ENCODE measurements around the gene DMRTA2.
A peak's percentile ranks its signal among the peaks of the same experiment; 100 is the strongest.
"Not testable (repeated sequence)": the region's sequence is repeated elsewhere in the genome, so short reads cannot be mapped to it uniquely, and the experiment has no call there.

Gene DMRTA2

DNA sequence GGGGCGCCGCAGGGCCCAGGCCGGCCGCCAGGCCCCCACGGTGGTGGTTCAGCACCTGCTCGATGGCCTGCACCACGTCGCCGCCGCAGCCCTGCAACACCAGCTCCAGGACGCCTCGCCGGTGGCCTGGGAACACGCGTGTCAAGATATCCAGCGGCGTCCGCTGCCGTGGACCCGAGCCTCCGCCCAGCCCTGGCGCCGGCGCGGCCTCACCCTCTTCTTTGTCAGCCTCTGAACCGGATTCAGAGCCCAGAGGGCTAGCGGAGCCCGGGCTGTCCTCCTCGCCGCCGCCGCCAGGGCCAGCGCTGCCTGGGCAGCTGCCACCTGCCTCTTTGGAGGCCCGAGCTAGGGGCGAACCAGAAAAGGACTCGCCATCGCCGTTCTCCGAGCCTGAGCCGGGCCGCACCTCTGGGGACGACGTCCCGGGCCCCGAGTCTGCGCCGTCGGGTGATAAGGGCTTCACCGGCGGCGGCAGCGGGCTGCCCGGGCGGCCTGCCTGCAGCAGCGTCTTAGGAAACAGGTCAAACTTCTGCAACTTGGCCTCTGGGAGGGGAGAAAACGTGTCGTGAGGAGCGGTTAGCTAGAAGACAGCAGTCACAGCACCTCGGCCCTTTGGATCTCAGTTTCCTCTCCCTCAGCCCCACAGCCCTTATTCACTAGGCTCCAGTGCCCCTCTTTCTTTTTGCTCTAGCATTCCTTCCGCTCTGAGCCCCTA, 3.9 kb downstream of the DMRTA2 start:
- peaks cover 17% of the 10 kb centered on the region for H3K36me3 Mint-ChIP-seq
- H3K27me3 Mint-ChIP-seq: peaks cover 98% of the 10 kb centered on the region
- CTCF ChIA-PET: no interaction called here
- peak overlapping the region; percentile 56 for H3K27ac Mint-ChIP-seq
- no peaks in the 10 kb centered on the region for H3K9me3 Mint-ChIP-seq
- peaks cover 37% of the 10 kb centered on the region for H3K4me1 Mint-ChIP-seq
- peak overlapping the region; percentile 19 for H3K4me3 Mint-ChIP-seq
- DNase-seq: no peak

DNA sequence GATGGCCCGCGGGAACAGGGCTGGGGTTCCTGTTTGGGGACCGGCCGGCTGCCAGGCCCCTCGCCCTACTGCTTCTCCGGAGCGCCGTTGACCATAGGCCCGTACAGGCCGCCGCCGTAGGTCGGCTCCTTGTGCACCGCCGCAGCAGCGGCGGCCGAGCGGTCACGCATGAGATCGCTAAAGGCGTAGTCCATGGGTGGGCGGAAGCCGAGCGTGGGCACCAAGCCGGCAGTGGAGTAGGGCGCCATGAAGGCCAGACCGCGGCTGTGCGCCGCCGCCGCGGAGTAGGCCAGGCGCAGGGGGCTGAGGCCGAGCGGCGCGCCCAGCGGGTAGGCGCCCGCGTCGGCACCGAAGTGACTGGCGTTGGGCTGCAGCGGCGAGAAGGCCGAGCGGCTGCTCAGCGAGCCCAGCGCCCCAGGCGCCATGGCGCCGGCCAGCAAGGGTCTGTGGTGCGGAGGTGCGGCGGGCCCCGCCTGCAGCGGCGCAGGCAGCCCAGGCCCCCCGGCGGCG, 4.6 kb downstream of the DMRTA2 start:
- peak overlapping the region; percentile 10 for H3K4me3 Mint-ChIP-seq
- no peak for DNase-seq
- no peak overlapping the region for H3K27ac Mint-ChIP-seq
- no peaks in the 10 kb centered on the region for H3K9me3 Mint-ChIP-seq
- H3K36me3 Mint-ChIP-seq: peaks cover 15% of the 10 kb centered on the region
- peaks cover 98% of the 10 kb centered on the region for H3K27me3 Mint-ChIP-seq
- CTCF ChIA-PET: no interaction called here
- peaks cover 31% of the 10 kb centered on the region for H3K4me1 Mint-ChIP-seq

DNA sequence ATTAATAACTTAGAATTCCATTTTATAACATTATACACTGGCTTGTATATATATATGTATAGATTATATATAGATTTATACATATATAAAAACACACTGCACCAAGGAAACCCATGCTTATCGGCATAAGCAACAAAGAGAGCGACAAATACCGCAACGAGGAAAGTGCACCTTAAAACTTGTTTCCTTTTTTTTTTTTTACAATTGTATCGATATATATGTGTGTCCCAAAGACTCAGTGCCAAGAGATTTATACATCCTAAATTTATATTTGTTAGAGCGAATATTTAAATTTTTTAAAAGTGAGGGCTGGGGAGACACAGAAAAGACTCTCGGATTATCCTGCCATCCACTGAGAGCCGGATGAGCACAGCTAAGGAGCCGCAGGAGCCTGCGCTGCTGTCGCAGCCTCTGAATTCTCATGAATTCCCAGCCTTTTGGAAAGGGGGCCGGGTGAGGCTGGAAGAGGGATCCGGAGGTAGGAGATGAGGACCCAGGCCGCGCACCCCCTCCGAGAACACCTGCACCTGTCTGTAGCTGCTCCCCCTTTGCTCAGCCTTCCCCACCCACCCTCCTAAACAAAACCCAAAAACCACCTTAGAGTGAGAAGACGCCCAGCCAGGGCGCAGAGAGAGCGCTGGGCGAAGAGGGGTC, 5.2 kb downstream of the DMRTA2 start:
- CTCF ChIA-PET: no interaction called here
- peaks cover 98% of the 10 kb centered on the region for H3K27me3 Mint-ChIP-seq
- DNase-seq: no peak
- peak overlapping the region; percentile 49 for H3K27ac Mint-ChIP-seq
- no peaks in the 10 kb centered on the region for H3K9me3 Mint-ChIP-seq
- H3K4me1 Mint-ChIP-seq: peaks cover 26% of the 10 kb centered on the region
- peak overlapping the region; percentile 10 for H3K4me3 Mint-ChIP-seq
- peaks cover 15% of the 10 kb centered on the region for H3K36me3 Mint-ChIP-seq

DNA sequence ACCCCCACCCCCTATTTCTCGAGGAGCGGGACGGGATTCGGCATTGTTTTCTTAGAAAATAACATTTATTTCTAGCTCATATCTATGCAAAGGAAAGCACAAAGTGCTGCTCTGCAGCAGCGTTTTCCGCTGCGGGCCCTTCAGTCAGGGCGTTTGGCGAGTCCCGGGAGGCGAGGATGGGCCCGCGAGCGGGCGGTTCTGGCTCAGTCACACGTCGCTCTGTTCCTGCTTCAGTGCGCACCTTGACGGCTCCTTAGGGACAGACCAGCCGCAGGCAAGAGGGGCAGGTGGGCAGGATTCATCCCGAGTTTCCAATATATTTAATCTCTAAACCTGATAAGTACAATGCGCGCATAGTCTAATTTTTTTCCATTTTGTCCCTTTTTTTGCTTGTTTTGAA, 5.7 kb downstream of the DMRTA2 start:
- H3K36me3 Mint-ChIP-seq: peaks cover 11% of the 10 kb centered on the region
- peaks cover 98% of the 10 kb centered on the region for H3K27me3 Mint-ChIP-seq
- no peak overlapping the region for H3K4me3 Mint-ChIP-seq
- H3K9me3 Mint-ChIP-seq: no peaks in the 10 kb centered on the region
- no peak for DNase-seq
- CTCF ChIA-PET: no interaction called here
- H3K4me1 Mint-ChIP-seq: peaks cover 21% of the 10 kb centered on the region
- H3K27ac Mint-ChIP-seq: peak overlapping the region; percentile 47

DNA sequence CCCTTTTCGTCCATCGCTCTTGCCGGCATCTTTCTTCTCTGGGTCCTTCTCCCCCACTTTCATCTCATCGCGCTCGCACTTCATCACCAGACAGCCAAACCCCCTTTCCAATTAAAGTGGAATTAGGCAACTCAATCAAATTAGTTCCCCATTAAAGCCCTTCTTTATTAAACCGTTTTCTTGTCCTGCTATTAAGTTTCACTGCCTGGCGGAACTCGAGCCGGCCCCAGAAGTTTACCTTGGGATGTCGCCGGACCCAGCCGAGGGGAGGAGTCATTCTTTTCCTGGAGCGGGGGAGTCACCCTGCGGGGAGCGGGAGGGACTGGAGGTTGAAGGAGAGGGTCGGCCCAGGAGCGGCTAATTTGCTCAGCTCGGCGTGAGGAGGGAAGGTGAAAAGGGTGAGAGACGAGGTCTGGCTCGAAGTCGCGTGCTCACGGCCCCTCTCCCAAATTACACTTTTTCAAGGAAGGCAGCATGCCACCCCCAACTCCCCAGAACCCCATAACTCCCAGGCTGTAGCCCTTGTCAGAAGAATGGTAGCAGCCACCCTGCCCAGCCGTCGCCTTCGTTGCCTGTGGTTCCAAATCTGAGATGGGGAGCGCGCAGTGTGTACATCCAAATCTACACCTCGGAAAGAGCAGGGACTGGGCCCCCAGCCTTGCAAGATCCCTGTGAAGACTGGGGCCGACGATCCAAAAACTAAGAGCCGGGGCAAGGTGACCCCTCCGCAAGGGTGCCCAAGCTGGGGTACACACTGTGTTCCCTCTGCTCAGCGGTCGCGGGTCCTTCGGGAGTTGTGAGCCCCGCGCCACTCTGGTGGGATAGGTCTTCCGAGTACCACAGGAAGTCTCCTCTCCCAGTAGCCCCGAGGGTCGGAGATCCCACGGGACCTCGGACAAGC, 6.4 kb downstream of the DMRTA2 start:
- peak overlapping the region; percentile 26 for H3K4me3 Mint-ChIP-seq
- DNase-seq: no peak
- H3K9me3 Mint-ChIP-seq: no peaks in the 10 kb centered on the region
- H3K27ac Mint-ChIP-seq: peak overlapping the region; percentile 81
- peaks cover 95% of the 10 kb centered on the region for H3K27me3 Mint-ChIP-seq
- H3K4me1 Mint-ChIP-seq: peaks cover 18% of the 10 kb centered on the region
- H3K36me3 Mint-ChIP-seq: peaks cover 10% of the 10 kb centered on the region
- CTCF ChIA-PET: no interaction called here

DNA sequence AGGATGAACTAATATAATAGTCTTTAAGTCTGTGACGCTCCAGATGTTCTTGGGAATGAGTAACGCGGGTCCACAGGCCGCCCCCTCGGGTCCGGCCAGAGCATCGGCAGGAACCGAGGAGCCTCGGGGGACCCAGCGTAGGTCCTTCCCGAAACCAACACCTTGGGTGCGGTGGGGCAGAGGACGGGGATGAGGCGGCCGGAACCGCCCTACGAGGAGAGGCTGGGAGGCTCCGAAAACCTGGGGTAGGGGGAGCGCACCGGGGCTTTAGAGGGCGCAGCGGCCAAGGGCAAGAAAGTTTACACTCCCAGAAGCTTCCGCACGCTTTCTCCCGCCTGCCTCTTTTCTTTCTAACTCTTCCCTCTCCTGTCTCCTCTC, 7.1 kb downstream of the DMRTA2 start:
- no peaks in the 10 kb centered on the region for H3K9me3 Mint-ChIP-seq
- H3K36me3 Mint-ChIP-seq: peaks cover 8% of the 10 kb centered on the region
- peak overlapping the region; percentile 42 for H3K27ac Mint-ChIP-seq
- H3K4me1 Mint-ChIP-seq: peaks cover 15% of the 10 kb centered on the region
- CTCF ChIA-PET: no interaction called here
- H3K4me3 Mint-ChIP-seq: no peak overlapping the region
- no peak for DNase-seq
- H3K27me3 Mint-ChIP-seq: peaks cover 88% of the 10 kb centered on the region

DNA sequence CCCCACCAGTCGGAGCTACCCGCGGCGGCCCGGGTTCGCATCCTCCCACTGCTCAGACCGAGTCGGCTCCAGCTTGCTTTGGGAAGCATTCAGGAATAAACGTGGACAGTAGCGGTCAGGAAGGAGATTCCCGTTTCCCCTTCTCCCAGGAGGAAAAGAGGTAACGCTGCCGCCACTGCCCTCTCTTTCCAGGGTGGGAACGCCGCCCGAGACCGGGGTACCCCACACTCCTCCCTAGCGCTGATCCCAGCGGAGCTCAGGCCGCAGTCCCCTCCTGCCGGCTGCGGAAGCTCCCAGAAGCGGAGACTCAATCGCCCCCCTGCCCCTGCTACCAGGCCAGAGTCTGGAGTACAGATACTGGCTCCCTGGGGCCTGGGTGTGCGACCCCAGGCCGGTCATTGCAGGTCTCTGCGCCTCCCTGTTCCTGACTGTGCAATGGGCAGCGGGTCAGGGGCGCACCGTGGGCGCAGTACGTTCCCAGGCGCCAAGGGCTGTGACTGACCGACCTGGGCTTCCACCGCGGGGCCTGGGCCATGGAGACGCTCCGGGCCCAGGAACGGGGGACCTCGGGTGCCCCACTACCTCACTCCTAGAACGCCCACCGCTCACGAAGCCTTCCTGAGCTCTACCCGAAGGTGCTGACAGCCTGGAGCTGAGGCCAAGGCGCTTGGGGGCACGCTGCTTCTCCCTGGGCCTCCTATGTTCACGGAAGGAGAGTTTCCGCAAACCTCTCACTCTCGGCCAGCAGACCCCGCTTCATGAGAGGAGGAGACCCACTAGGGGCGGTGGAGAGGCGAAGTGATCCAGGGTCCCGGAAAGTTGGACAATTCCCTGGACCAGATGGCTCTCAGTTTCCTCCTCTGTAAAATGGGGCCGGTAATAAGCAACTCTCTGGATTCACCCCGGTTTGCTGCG, 7.8 kb downstream of the DMRTA2 start:
- DNase-seq: no peak
- Mint-ChIP-seq H3K27ac (peak overlapping the region; percentile 42), H3K9me3 (no peaks in the 10 kb centered on the region), H3K4me3 (no peak overlapping the region), H3K27me3 (peaks cover 82% of the 10 kb centered on the region), H3K36me3 (peaks cover 7% of the 10 kb centered on the region), H3K4me1 (peaks cover 15% of the 10 kb centered on the region)
- CTCF ChIA-PET: no interaction called here

DNA sequence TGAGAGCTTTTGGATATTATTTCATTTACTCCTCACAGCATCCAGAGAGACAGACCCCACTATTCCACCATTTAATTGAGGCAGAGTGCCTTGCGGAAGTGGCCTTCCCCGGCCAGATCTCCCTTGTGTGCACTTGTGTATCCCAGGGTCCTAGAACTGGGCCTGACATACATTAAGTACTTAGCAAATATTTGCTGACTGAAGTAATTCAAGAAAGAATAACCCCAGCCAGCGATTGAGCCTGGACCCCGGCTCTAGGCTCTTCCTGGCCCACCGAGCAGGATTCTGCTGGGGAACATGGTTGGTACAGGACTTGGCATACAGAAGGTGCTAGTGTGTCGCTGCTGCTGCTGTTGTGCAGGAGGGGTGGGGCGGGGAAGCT, 8.4 kb downstream of the DMRTA2 start:
- peaks cover 8% of the 10 kb centered on the region for H3K4me1 Mint-ChIP-seq
- peaks cover 2% of the 10 kb centered on the region for H3K36me3 Mint-ChIP-seq
- no peak for DNase-seq
- H3K27me3 Mint-ChIP-seq: peaks cover 80% of the 10 kb centered on the region
- H3K27ac Mint-ChIP-seq: no peak overlapping the region
- no peak overlapping the region for H3K4me3 Mint-ChIP-seq
- no peaks in the 10 kb centered on the region for H3K9me3 Mint-ChIP-seq
- CTCF ChIA-PET: no interaction called here

DNA sequence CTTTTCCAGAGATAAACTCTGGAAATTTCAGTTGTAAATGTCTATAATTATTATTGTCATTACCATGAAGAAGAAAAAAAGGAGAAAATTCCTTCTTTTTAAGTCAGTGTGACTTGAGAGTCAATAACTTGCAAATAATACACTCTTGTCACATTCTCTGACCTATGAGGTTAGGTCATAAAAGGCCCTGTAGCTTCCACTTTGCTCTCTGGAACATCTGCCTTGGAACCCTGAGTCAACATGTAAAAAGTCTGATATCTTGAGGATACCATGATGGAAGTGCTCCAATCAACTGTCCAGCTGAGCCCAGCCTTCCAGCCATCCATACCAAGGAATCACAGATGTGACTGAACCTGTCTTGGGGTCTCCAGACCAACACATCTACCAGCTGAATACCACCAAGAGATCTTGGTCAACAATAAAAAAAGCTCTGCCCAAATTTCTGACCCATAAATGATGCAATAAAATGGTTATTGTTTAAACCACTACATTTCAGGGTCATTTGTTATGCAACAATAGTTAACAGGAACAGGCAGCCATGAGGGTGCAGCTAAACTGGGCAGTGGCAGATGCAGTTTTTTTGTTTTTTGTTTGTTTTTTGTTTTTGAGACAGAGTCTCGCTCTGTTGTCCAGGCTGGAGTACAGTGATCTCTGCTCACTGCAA, 10.3 kb downstream of the DMRTA2 start:
- no peaks in the 10 kb centered on the region for H3K9me3 Mint-ChIP-seq
- peaks cover 5% of the 10 kb centered on the region for H3K4me1 Mint-ChIP-seq
- no peak overlapping the region for H3K4me3 Mint-ChIP-seq
- peaks cover 63% of the 10 kb centered on the region for H3K27me3 Mint-ChIP-seq
- H3K27ac Mint-ChIP-seq: no peak overlapping the region
- DNase-seq: no peak
- peaks cover under 1% of the 10 kb centered on the region for H3K36me3 Mint-ChIP-seq
- CTCF ChIA-PET: interaction anchor here (0.8 kb wide), 1 partner anchor 192 kb away, joined by 3 read pairs; no protein-coding TSS in a partner anchor

DNA sequence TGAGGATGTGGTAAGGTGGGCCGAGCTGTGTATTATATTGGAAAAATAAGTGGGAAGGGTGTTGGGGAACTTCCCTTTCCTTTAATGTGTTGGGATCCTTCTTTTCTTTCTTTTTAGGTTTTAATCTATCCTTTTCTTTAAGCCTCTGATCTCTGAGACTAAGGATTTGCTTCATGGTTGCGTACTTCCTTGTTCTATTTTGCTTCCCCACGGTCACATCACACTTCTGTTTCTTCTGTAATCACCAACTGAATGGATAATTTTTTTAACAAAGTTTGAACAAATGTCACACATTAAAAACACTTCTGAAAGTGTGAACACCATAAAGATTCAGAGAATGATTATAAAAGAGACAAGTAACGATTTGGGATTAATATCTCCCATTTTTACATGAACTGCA, 17.4 kb downstream of the DMRTA2 start:
- peaks cover 20% of the 10 kb centered on the region for H3K27me3 Mint-ChIP-seq
- CTCF ChIA-PET: no interaction called here
- H3K36me3 Mint-ChIP-seq: no peaks in the 10 kb centered on the region
- H3K4me3 Mint-ChIP-seq: no peak overlapping the region
- H3K4me1 Mint-ChIP-seq: no peaks in the 10 kb centered on the region
- H3K9me3 Mint-ChIP-seq: no peaks in the 10 kb centered on the region
- H3K27ac Mint-ChIP-seq: no peak overlapping the region
- DNase-seq: no peak

DNA sequence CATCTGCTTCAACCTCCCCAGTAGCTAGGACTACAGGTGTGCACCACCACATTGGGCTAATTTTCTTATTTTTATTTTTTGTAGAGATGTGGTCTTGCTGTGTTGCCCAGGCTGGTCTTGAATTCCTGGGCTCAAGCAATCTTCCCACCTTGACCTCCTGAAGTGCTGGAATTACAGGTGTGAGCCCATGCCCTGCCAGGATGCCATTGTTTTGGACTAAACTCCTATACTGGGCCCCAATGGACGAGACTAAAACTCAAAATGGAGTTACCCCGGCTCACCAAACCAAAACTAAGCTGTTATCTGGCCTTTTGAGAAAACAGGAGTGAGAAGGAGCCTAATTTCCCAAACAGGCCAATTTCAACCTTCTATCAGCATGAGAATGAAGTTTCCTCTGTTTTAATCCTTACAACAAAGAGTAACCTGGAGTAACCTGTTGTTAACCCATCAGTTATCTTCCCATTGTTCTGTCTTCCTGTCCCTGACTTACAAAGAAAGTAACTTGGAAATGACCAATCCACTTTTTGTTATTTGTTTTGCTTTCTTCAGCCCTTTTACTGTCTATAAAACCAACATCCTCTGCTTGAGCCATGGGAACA, 29.6 kb downstream of the DMRTA2 start:
- H3K27ac Mint-ChIP-seq: no peak overlapping the region
- no peaks in the 10 kb centered on the region for H3K9me3 Mint-ChIP-seq
- no peak for DNase-seq
- H3K4me1 Mint-ChIP-seq: no peaks in the 10 kb centered on the region
- H3K4me3 Mint-ChIP-seq: no peak overlapping the region
- no peaks in the 10 kb centered on the region for H3K36me3 Mint-ChIP-seq
- peaks cover 4% of the 10 kb centered on the region for H3K27me3 Mint-ChIP-seq
- CTCF ChIA-PET: no interaction called here

DNA sequence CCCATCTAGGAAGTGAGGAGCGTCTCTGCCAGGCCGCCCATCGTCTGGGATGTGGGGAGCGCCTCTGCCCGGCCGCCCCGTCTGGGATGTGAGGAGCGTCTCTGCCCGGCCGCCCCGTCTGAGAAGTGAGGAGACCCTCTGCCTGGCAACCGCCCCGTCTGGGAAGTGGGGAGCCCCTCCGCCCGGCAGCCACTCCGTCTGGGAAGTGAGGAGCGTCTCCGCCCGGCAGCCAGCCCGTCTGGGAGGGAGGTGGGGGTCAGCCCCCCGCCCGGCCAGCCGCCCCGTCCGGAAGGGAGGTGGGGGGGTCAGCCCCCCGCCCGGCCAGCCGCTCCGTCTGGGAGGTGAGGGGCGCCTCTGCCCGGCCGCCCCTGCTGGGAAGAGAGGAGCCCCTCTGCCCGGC, 41.7 kb downstream of the DMRTA2 start:
- DNase-seq, H3K36me3 Mint-ChIP-seq, H3K4me1 Mint-ChIP-seq, H3K27ac Mint-ChIP-seq, CTCF ChIA-PET, H3K4me3 Mint-ChIP-seq, H3K27me3 Mint-ChIP-seq, H3K9me3 Mint-ChIP-seq: not testable (repeated sequence)

DNA sequence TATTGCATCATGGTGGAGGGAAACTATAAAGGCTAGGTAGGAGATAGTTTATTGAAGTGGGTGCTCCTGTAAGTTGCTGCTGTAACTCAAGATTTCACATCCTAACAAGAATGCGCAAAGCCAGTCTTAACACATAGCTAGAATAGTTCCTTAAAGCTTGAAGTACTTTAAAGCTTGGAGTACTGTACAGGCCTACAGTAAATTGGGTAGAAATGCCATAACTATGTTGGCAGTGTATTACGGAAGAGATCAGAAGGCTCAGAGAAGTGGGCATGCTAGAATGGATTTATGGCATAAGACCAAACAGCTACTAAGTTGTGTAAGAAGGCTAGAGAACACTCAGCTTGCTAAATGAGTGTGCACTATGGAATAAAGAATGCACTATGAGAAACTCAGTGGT, 44.5 kb downstream of the DMRTA2 start:
- no peaks in the 10 kb centered on the region for H3K4me1 Mint-ChIP-seq

More for the DNA sequence above, 44.5 kb downstream of the DMRTA2 start:
- Mint-ChIP-seq H3K27me3 (peaks cover 4% of the 10 kb centered on the region), H3K27ac (no peak overlapping the region), H3K9me3 (peaks cover 4% of the 10 kb centered on the region), H3K4me3 (no peak overlapping the region), H3K36me3 (no peaks in the 10 kb centered on the region)
- CTCF ChIA-PET: interaction anchor here (1.8 kb wide), 1 partner anchor 10 kb away, joined by 4 read pairs; no protein-coding TSS in a partner anchor
- DNase-seq: no peak

Measured in activated naive CD4-positive, alpha-beta T cell treated with anti-CD3 and anti-CD28 coated beads, Interleukin-2, amount 10 ng/mL, durations not matched to agents 7 days and 5 days (primary cell).